ENCODE data around the gene CLEC16A.

GRCh38 chr16:11108466-11108805 is 164.1 kb downstream of the CLEC16A start:
- TF ChIP-seq POLR2AphosphoS5 (IDR thresholded peaks at IDR 0.05; ENCODE audit: low read depth, low read length) (no peak), PAX5 (IDR thresholded peaks at IDR 0.05; ENCODE audit: insufficient read depth, low read length, severe bottlenecking) (no peak)

Measured in GM12891 (cell line).